Liver (tissue), 3 donors: ENCODE results near the gene STIM2.

Source experiments
- YY1 ChIP-seq: IDR thresholded peaks from 2 replicates; pipeline ENCODE4 v1.6.1; 2016; ENCODE audit warnings: antibody characterized with exemption, mild to moderate bottlenecking
- TF ChIP-seq, protein P1 (sequence below): fragments of 150-350 bp; IDR thresholded peaks from 2 replicates; pipeline ENCODE4 v1.5.1; 2017; ENCODE audit warnings: improper control_type of control experiment, low read depth, low read length; ENCODE audit not compliant: missing input control
- TF ChIP-seq, protein P2 (sequence below): IDR thresholded peaks from 2 replicates; pipeline ENCODE4 v1.6.1; 2016; ENCODE audit warnings: antibody characterized with exemption
- donor health status: healthy.
- donor health status: healthy.

- TF ChIP-seq, protein P1, sequence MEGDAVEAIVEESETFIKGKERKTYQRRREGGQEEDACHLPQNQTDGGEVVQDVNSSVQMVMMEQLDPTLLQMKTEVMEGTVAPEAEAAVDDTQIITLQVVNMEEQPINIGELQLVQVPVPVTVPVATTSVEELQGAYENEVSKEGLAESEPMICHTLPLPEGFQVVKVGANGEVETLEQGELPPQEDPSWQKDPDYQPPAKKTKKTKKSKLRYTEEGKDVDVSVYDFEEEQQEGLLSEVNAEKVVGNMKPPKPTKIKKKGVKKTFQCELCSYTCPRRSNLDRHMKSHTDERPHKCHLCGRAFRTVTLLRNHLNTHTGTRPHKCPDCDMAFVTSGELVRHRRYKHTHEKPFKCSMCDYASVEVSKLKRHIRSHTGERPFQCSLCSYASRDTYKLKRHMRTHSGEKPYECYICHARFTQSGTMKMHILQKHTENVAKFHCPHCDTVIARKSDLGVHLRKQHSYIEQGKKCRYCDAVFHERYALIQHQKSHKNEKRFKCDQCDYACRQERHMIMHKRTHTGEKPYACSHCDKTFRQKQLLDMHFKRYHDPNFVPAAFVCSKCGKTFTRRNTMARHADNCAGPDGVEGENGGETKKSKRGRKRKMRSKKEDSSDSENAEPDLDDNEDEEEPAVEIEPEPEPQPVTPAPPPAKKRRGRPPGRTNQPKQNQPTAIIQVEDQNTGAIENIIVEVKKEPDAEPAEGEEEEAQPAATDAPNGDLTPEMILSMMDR, result no peak
- TF ChIP-seq YY1, result no peak
- TF ChIP-seq, protein P2, sequence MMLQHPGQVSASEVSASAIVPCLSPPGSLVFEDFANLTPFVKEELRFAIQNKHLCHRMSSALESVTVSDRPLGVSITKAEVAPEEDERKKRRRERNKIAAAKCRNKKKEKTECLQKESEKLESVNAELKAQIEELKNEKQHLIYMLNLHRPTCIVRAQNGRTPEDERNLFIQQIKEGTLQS, result no peak
Measured at GRCh38 chr4:27013012-27013411, 152.4 kb downstream of the STIM2 start.
